Measurements from ENCODE around the gene SCFD2. TPM values are rescaled to one million over a fixed set of nuclear protein-coding genes. Genes with fewer than 3 reads are reported as not detected.

The SCFD2 gene
- total and polyA plus RNA-seq, 7 donors, result 5.8 to 13.3 (median 11.2) TPM

DNA sequence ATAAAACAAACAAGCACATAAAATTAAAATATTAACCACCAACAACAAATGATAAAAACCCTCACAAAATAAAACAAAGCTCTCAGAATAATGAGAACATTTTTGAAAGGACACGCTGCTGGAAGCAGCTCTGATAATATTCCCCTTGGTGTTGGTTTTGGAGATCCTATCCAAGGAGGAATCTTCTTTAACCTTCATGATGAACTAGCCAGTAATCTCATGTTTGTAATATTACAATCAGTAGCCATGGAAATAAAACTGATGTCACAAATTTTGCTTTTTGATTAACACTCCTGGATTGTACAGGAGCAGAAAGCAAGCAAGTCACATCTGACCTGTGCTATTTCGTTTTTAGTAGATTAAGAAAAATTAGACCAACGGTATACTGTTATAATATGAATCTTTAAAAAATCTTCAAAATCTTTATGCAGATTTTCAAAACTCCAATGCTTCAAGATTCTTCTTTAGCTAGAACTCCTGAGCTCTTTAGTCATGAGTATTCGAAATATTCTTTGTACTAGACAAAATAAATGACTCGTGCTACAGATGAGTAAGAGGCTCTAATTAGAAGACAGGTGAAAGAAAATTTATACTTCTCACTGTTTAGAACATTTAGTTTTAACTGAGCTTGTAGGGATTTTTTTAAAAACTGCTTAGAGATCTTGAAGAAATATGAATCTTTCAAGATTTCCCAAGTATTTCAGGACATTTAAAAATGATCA lies 349.6 kb downstream of the SCFD2 start:
- no peaks in the 10 kb centered on the region for H3K36me3 ChIP-seq (ENCODE audit: insufficient read depth in 1 of 2, low read depth in 1 of 2)
- DNase-seq, result no peak
- ATAC-seq, result no peak
- intact Hi-C loops (cut with DNase I), result loop anchor here in 1 of 2 donors (5.0 to 10.0 kb wide), 4 partner anchors 181 to 1216 kb away; partner anchors contain the start of gene FIP1L1
- H3K4me3 ChIP-seq, result no peak overlapping the region
- no peaks in the 10 kb centered on the region for H3K27me3 ChIP-seq (ENCODE audit: insufficient read depth in 3 of 3, low read length in 2 of 3)
- 68 to 84% (median 73%) methylated on average over 5 of the region's 5 CpGs for WGBS, 3 donors
- no peak for TF ChIP-seq CTCF (IDR thresholded peaks at IDR 0.05)
- H3K27ac ChIP-seq, result no peak overlapping the region
- H3K4me1 ChIP-seq, result peaks cover 24% of the 10 kb centered on the region
- H3K9me3 ChIP-seq, result no peaks in the 10 kb centered on the region

DNA sequence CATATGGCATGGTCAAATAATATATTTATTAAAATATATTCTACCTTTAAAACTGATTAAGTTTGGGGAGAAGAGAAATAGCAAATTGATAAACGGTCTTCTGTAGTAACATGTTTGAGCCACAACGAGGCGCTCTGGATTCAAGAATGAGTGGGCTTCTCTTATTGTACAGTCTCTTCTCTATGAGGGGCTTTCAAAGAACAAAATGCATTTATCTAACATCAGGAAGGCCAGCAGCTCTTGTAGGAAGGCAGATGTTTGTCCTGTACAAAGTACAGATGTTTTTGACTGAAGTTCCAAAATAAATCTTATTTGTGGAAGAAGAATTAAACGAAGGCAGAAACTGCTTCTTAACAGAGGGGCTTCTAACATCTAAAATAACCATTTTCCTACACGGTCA lies 350.2 kb downstream of the SCFD2 start:
- ATAC-seq, result peak in 2 of 4 donors; percentile 42
- intact Hi-C loops (cut with DNase I), result loop anchor here in 1 of 2 donors (5.0 to 10.0 kb wide), 4 partner anchors 182 to 1217 kb away; partner anchors contain the start of gene FIP1L1

DNA sequence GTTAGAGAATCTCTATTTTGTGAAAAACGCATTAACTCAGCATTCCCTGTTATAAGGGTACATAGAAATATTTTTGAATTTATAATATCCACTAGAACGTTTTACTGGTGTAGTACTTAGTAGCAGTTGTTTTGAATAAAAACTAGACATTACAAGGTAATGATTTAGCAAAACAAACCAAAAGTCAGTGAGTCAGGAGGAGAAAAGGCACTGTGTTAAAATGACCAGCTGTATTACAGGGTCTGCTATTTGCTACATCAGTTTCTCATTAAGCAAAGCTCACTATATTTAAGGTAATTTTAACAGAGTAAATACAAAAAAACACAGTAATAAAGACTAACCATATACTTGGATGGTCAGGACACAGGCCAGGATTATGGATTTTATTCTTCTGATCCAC lies 351.0 kb downstream of the SCFD2 start:
- no peak overlapping the region for H3K27ac ChIP-seq

More for the DNA sequence above, 350.2 kb downstream of the SCFD2 start:
- peak; percentile 70 for TF ChIP-seq CTCF (IDR thresholded peaks at IDR 0.05)
- Histone ChIP-seq H3K27ac (no peak overlapping the region), H3K36me3 (ENCODE audit: insufficient read depth in 1 of 2, low read depth in 1 of 2) (no peaks in the 10 kb centered on the region), H3K4me1 (peaks cover 26% of the 10 kb centered on the region), H3K4me3 (no peak overlapping the region), H3K27me3 (ENCODE audit: insufficient read depth in 3 of 3, low read length in 2 of 3) (no peaks in the 10 kb centered on the region), H3K9me3 (no peaks in the 10 kb centered on the region)
- WGBS, 3 donors, result 38 to 46% (median 40%) methylated on average over 5 of the region's 5 CpGs
- DNase-seq, result no peak

DNA sequence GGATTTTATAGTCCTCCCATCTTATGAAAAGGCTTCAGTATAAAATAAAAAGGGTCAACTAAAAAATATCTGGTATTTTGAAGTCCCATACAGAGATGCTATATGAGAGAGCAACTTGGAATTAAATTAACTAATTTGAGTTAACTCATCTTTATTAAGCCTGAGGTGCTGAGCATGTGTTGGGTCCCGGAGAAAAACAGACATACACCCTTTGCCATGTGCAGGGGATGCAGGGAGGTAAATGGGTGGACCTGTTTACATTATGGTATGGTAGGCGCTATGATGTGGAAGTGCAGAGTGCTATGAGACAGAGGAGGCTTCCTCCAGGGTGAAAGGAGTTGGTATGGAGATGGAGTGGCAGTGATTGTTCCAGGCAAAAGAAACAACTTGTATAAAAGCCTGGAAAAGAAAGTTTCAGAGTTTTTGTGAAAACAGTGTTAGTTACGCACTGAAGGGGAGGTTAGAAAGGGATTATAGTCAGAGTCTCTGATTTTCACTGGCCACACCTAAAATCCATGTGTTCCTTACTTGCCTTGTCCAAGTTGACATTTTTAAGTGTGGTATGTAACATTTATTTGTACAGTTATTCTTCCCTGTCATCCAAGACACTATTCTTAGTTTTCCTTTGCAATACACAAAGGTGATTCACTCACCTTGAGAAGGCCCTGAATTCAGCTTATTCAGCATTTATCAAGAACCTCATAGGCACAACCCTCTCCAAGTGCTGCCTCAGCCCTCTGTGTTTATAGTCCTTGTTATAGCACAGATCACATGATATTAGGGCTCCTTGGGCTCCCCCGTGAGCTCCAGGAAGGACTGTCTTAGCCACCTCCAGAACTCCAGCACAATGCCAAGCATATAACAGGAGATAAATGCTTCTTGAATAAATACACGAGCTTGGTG lies 351.7 kb downstream of the SCFD2 start:
- whole genome bisulfite sequencing, 3 donors, result 76 to 81% (median 76%) methylated on average over 5 of the region's 5 CpGs
- H3K36me3 ChIP-seq (ENCODE audit: insufficient read depth in 1 of 2, low read depth in 1 of 2), result no peaks in the 10 kb centered on the region
- no peak for TF ChIP-seq CTCF (IDR thresholded peaks at IDR 0.05)
- DNase-seq (no peak), ATAC-seq (peak in 2 of 4 donors; percentile 22 to 61)
- H3K4me3 ChIP-seq, result no peak overlapping the region
- intact Hi-C loops (cut with DNase I), result loop anchor here in 1 of 2 donors (10.0 kb wide), 1 partner anchor 361 kb away; the partner anchor contains the start of gene FIP1L1
- H3K27ac ChIP-seq, result no peak overlapping the region
- peaks cover 21% of the 10 kb centered on the region for H3K4me1 ChIP-seq
- no peaks in the 10 kb centered on the region for H3K27me3 ChIP-seq (ENCODE audit: insufficient read depth in 3 of 3, low read length in 2 of 3)
- H3K9me3 ChIP-seq, result no peaks in the 10 kb centered on the region

More for the DNA sequence above, 351.0 kb downstream of the SCFD2 start:
- H3K27me3 ChIP-seq (ENCODE audit: insufficient read depth in 3 of 3, low read length in 2 of 3), result no peaks in the 10 kb centered on the region
- no peak for DNase-seq
- 63 to 86% (median 77%) methylated on average over 2 of the region's 2 CpGs for WGBS, 3 donors
- no peaks in the 10 kb centered on the region for H3K9me3 ChIP-seq
- no peaks in the 10 kb centered on the region for H3K36me3 ChIP-seq (ENCODE audit: insufficient read depth in 1 of 2, low read depth in 1 of 2)
- no peak overlapping the region for H3K4me3 ChIP-seq
- no peak for ATAC-seq
- H3K4me1 ChIP-seq, result peaks cover 23% of the 10 kb centered on the region
- intact Hi-C loops (cut with DNase I), result loop anchor here in 1 of 2 donors (5.0 to 10.0 kb wide), 4 partner anchors 182 to 1217 kb away; partner anchors contain the start of gene FIP1L1
- TF ChIP-seq CTCF (IDR thresholded peaks at IDR 0.05), result no peak
